HUES64 (cell line): ENCODE results near the gene ITGB5.
A peak's percentile ranks its signal among the peaks of the same experiment; 100 is the strongest.

Experiments
- H3K27ac ChIP-seq: 2 replicates; pipeline ENCODE4 v1.7.0; 2013; ENCODE audit warnings: low read depth, low read length, inconsistent platforms
- H3K27me3 ChIP-seq: 2 replicates; pipeline ENCODE4 v1.6.1; 2013; ENCODE audit warnings: mild to moderate bottlenecking, low read length; ENCODE audit not compliant: insufficient read depth
- H3K36me3 ChIP-seq: 2 replicates; pipeline ENCODE4 v1.6.1; 2013; ENCODE audit warnings: mild to moderate bottlenecking, low read length; ENCODE audit not compliant: insufficient read depth
- H3K4me1 ChIP-seq: 2 replicates; pipeline ENCODE4 v1.6.1; 2013; ENCODE audit warnings: mild to moderate bottlenecking, low read length, moderate library complexity; ENCODE audit not compliant: insufficient read depth
- H3K4me3 ChIP-seq: 2 replicates; pipeline ENCODE4 v1.5.1; 2013; ENCODE audit warnings: mild to moderate bottlenecking, low read length, moderate library complexity
- H3K9ac ChIP-seq: 2 replicates; pipeline ENCODE4 v1.6.1; 2013; ENCODE audit warnings: mild to moderate bottlenecking, low read depth, low read length
- H3K9me3 ChIP-seq: 2 replicates; pipeline ENCODE4 v1.6.1; 2013; ENCODE audit warnings: low read depth, low read length; ENCODE audit not compliant: insufficient read depth
- WGBS: fragments of 150-250, 120-280 bp; methylation state at CpG from one replicate; pipeline ENCODE4 v1.1.7; 2013; ENCODE audit warnings: missing lambda C conversion rate; 5-methylcytosine and 5-hydroxymethylcytosine counted together

Gene ITGB5

GRCh38 chr3:124730129-124730940, 156.8 kb downstream of the ITGB5 start, which contains the start of gene UMPS:
Gene UMPS (plus strand): TSS chr3:124730452. CDS start chr3:124730472, 20 bp downstream.
- WGBS, result under 1% methylated on average over 44 of the region's 44 CpGs
- peak within 1 kb of the TSS; percentile 75 for H3K27ac ChIP-seq
- H3K36me3 ChIP-seq, result peaks cover 18% of the 10 kb centered on the region
- H3K27me3 ChIP-seq, result peaks cover 41% of the 10 kb centered on the region; the same call in 1 of the 2 replicates
- peaks cover 7% of the 10 kb centered on the region; the same call in 1 of the 2 replicates for H3K4me1 ChIP-seq
- no peaks in the 10 kb centered on the region for H3K9me3 ChIP-seq
- H3K9ac ChIP-seq, result peak within 1 kb of the TSS; percentile 95
- H3K4me3 ChIP-seq, result peak within 1 kb of the TSS; percentile 90

GRCh38 chr3:124722589-124722988, 164.6 kb downstream of the ITGB5 start:
- Histone ChIP-seq H3K36me3 (no peaks in the 10 kb centered on the region), H3K27ac (no peak overlapping the region), H3K4me3 (no peak overlapping the region), H3K4me1 (no peaks in the 10 kb centered on the region), H3K9me3 (no peaks in the 10 kb centered on the region), H3K27me3 (peaks cover 43% of the 10 kb centered on the region; the same call in 1 of the 2 replicates), H3K9ac (no peak overlapping the region)
- WGBS, result 86% methylated on average over 2 of the region's 2 CpGs

- H3K4me1 ChIP-seq, result no peaks in the 10 kb centered on the region
- H3K27me3 ChIP-seq, result no peaks in the 10 kb centered on the region
- H3K4me3 ChIP-seq, result no peak overlapping the region
- H3K9me3 ChIP-seq, result no peaks in the 10 kb centered on the region
- H3K9ac ChIP-seq, result no peak overlapping the region
- no peak overlapping the region for H3K27ac ChIP-seq
- no peaks in the 10 kb centered on the region for H3K36me3 ChIP-seq
- WGBS, result 93% methylated on average over 11 of the region's 11 CpGs
Measured at GRCh38 chr3:124714223-124714853, 172.8 kb downstream of the ITGB5 start.
